ENCODE results near the gene HAUS1.
A peak's percentile ranks its signal among the peaks of the same experiment; 100 is the strongest.
"Not testable (repeated sequence)": the region's sequence is repeated elsewhere in the genome, so short reads cannot be mapped to it uniquely, and the experiment has no call there.

The HAUS1 gene

GRCh38 chr18:46084431-46084830 lies 19.8 kb upstream of the HAUS1 start:
- no peak for DNase-seq (ENCODE audit: low read depth)
- no peak overlapping the region for H3K4me3 ChIP-seq (ENCODE audit: low read length)
- TF ChIP-seq CTCF (conservative IDR thresholded peaks at IDR 0.05; ENCODE audit: low read length): no peak

GRCh38 chr18:46088501-46088900 lies 15.7 kb upstream of the HAUS1 start:
- H3K4me3 ChIP-seq (ENCODE audit: low read length); DNase-seq (ENCODE audit: low read depth): not testable (repeated sequence)

GRCh38 chr18:46095532-46095931 lies 8.7 kb upstream of the HAUS1 start:
- TF ChIP-seq CTCF (conservative IDR thresholded peaks at IDR 0.05; ENCODE audit: low read length): no peak
- no peak for DNase-seq (ENCODE audit: low read depth)
- no peak overlapping the region for H3K4me3 ChIP-seq (ENCODE audit: low read length)

GRCh38 chr18:46096651-46097300 lies 7.4 kb upstream of the HAUS1 start:
- peak overlapping the region; percentile 95 for H3K4me3 ChIP-seq (ENCODE audit: low read length)
- DNase-seq (ENCODE audit: low read depth): no peak
- no peak for TF ChIP-seq CTCF (conservative IDR thresholded peaks at IDR 0.05; ENCODE audit: low read length)

GRCh38 chr18:46097431-46097800 lies 6.8 kb upstream of the HAUS1 start:
- peak overlapping the region; percentile 95 for H3K4me3 ChIP-seq (ENCODE audit: low read length)
- TF ChIP-seq CTCF (conservative IDR thresholded peaks at IDR 0.05; ENCODE audit: low read length): no peak
- DNase-seq (ENCODE audit: low read depth): no peak

GRCh38 chr18:46097801-46098615 lies 6.2 kb upstream of the HAUS1 start, which contains the start of gene ATP5F1A:
Gene ATP5F1A (minus strand): TSS chr18:46098296. CDS start chr18:46098231, 65 bp downstream.
- TF ChIP-seq CTCF (conservative IDR thresholded peaks at IDR 0.05; ENCODE audit: low read length): no peak; the same call in 1 of the 2 replicates
- peak within 1 kb of the TSS; percentile 95 for H3K4me3 ChIP-seq (ENCODE audit: low read length)
- peak; percentile 78 for DNase-seq (ENCODE audit: low read depth)

- TF ChIP-seq CTCF (conservative IDR thresholded peaks at IDR 0.05; ENCODE audit: low read length): no peak
- peak overlapping the region; percentile 95 for H3K4me3 ChIP-seq (ENCODE audit: low read length)
- no peak for DNase-seq (ENCODE audit: low read depth)
Measured at GRCh38 chr18:46098616-46098933, 5.6 kb upstream of the HAUS1 start.

Measured in AG10803 (cell line).